ENCODE measurements around the gene STATH. TPM values are rescaled to one million over a fixed set of nuclear protein-coding genes. Genes with fewer than 3 reads are reported as not detected.

Gene STATH
- total RNA-seq, 1 experiment from 2014 or later, result not detected

- no peak for DNase-seq (ENCODE audit: low read depth, low spot score)
Measured at GRCh38 chr4:70000711-70001110, 4.9 kb downstream of the STATH start.

DNA sequence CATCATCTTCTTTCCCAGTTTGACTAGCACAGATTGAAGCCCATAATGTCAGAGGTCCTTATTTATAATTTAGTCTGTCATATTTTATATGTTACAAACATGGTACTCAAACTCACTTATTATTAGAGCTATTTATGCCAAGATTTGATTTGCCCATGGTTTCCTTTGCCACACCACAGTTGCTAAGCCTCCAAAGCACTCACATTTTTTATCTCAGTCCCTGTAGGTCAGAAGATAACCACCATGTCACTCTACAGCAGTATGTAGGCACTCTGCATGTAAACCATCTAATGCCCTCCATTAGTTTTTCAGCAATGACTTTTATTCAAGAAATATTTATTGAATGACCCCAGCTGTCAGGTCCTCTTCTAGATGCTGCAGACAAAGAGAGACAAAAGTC is 6.7 kb downstream of the STATH start:
- no peak overlapping the region for H3K27ac ChIP-seq (ENCODE audit: low read depth, low read length)
- no peaks in the 10 kb centered on the region for H3K36me3 ChIP-seq (ENCODE audit: control insufficient read depth in 1 of 2, insufficient read depth in 2 of 2, low read length in 2 of 2)
- ChIA-PET CTCF (no interaction called here), POLR2A (no interaction called here), RAD21 (ENCODE audit: low non-redundant PET in 1 of 2, low total read pairs in 2 of 2, uncharacterized antibody in 2 of 2, unreplicated experiment in 2 of 2) (no interaction called here)
- H2AFZ ChIP-seq (ENCODE audit: low read depth, low read length, poor library complexity, severe bottlenecking), result no peak overlapping the region
- H3K9me3 ChIP-seq (ENCODE audit: control insufficient read depth in 1 of 2, insufficient read depth in 1 of 2, low read depth in 1 of 2, low read length in 2 of 2), result no peaks in the 10 kb centered on the region
- no peaks in the 10 kb centered on the region for H3K79me2 ChIP-seq (ENCODE audit: insufficient read depth, low read length)
- H3K9me2 ChIP-seq (ENCODE audit: insufficient read depth), result no peaks in the 10 kb centered on the region
- H3K4me2 ChIP-seq (ENCODE audit: low read length), result no peak overlapping the region
- BruUV-seq (replicated peaks), result no TSS peak
- H4K20me1 ChIP-seq (ENCODE audit: insufficient read depth), result no peaks in the 10 kb centered on the region
- ATAC-seq (no peak), DNase-seq (ENCODE audit: low read depth, low spot score) (no peak)
- no peak for TF ChIP-seq ZFX (IDR thresholded peaks at IDR 0.05)
- TF ChIP-seq POLR2A (IDR thresholded peaks at IDR 0.05; ENCODE audit: borderline replicate concordance, extremely low read depth, insufficient read depth, insufficient read length), result no peak
- TF ChIP-seq TCF7L2 (IDR thresholded peaks at IDR 0.05; ENCODE audit: borderline replicate concordance, extremely low read depth, insufficient read depth, insufficient read length), result no peak
- TF ChIP-seq, protein P1, sequence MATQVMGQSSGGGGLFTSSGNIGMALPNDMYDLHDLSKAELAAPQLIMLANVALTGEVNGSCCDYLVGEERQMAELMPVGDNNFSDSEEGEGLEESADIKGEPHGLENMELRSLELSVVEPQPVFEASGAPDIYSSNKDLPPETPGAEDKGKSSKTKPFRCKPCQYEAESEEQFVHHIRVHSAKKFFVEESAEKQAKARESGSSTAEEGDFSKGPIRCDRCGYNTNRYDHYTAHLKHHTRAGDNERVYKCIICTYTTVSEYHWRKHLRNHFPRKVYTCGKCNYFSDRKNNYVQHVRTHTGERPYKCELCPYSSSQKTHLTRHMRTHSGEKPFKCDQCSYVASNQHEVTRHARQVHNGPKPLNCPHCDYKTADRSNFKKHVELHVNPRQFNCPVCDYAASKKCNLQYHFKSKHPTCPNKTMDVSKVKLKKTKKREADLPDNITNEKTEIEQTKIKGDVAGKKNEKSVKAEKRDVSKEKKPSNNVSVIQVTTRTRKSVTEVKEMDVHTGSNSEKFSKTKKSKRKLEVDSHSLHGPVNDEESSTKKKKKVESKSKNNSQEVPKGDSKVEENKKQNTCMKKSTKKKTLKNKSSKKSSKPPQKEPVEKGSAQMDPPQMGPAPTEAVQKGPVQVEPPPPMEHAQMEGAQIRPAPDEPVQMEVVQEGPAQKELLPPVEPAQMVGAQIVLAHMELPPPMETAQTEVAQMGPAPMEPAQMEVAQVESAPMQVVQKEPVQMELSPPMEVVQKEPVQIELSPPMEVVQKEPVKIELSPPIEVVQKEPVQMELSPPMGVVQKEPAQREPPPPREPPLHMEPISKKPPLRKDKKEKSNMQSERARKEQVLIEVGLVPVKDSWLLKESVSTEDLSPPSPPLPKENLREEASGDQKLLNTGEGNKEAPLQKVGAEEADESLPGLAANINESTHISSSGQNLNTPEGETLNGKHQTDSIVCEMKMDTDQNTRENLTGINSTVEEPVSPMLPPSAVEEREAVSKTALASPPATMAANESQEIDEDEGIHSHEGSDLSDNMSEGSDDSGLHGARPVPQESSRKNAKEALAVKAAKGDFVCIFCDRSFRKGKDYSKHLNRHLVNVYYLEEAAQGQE (IDR thresholded peaks at IDR 0.05; ENCODE audit: low read depth), result no peak
- TF ChIP-seq, protein P2, sequence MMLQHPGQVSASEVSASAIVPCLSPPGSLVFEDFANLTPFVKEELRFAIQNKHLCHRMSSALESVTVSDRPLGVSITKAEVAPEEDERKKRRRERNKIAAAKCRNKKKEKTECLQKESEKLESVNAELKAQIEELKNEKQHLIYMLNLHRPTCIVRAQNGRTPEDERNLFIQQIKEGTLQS (IDR thresholded peaks at IDR 0.05), result no peak
- TF ChIP-seq ELF1 (IDR thresholded peaks at IDR 0.05; ENCODE audit: borderline replicate concordance, low read depth), result no peak
- no peak for TF ChIP-seq YY1 (IDR thresholded peaks at IDR 0.05; ENCODE audit: extremely low read depth, insufficient replicate concordance, low read depth, low read length)
- no peak for TF ChIP-seq ZNF274 (IDR thresholded peaks at IDR 0.05; ENCODE audit: low read depth, low read length)
- intact Hi-C loops (cut with micrococcal nuclease), result no loop called here
- H3K9ac ChIP-seq (ENCODE audit: low read length), result no peak overlapping the region
- no peaks in the 10 kb centered on the region for H3K4me1 ChIP-seq (ENCODE audit: control insufficient read depth in 1 of 2, insufficient read depth in 2 of 2, low read length in 2 of 2)
- no peak overlapping the region for H3K4me3 ChIP-seq (replicated peaks in 1 of 2; ENCODE audit: low read depth in 1 of 2, low read length in 2 of 2)
- H3K27me3 ChIP-seq (ENCODE audit: insufficient read depth, low read length), result no peaks in the 10 kb centered on the region

More at GRCh38 chr4:70000711-70001110, 4.9 kb downstream of the STATH start:
- no peak overlapping the region for H2AFZ ChIP-seq (ENCODE audit: low read depth, low read length, poor library complexity, severe bottlenecking)
- no TSS peak for BruUV-seq (replicated peaks)
- no peaks in the 10 kb centered on the region for H3K27me3 ChIP-seq (ENCODE audit: insufficient read depth, low read length)
- RAD21 ChIA-PET (ENCODE audit: low non-redundant PET in 1 of 2, low total read pairs in 2 of 2, uncharacterized antibody in 2 of 2, unreplicated experiment in 2 of 2), result no interaction called here
- no peak overlapping the region for H3K4me3 ChIP-seq (replicated peaks in 1 of 2; ENCODE audit: low read depth in 1 of 2, low read length in 2 of 2)
- H3K36me3 ChIP-seq (ENCODE audit: control insufficient read depth in 1 of 2, insufficient read depth in 2 of 2, low read length in 2 of 2), result no peaks in the 10 kb centered on the region
- H3K4me1 ChIP-seq (ENCODE audit: control insufficient read depth in 1 of 2, insufficient read depth in 2 of 2, low read length in 2 of 2), result no peaks in the 10 kb centered on the region
- TF ChIP-seq POLR2A (IDR thresholded peaks at IDR 0.05; ENCODE audit: borderline replicate concordance, extremely low read depth, insufficient read depth, insufficient read length), result no peak
- TF ChIP-seq, protein P3, sequence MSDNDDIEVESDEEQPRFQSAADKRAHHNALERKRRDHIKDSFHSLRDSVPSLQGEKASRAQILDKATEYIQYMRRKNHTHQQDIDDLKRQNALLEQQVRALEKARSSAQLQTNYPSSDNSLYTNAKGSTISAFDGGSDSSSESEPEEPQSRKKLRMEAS (IDR thresholded peaks at IDR 0.05), result no peak
- TF ChIP-seq, protein P4, sequence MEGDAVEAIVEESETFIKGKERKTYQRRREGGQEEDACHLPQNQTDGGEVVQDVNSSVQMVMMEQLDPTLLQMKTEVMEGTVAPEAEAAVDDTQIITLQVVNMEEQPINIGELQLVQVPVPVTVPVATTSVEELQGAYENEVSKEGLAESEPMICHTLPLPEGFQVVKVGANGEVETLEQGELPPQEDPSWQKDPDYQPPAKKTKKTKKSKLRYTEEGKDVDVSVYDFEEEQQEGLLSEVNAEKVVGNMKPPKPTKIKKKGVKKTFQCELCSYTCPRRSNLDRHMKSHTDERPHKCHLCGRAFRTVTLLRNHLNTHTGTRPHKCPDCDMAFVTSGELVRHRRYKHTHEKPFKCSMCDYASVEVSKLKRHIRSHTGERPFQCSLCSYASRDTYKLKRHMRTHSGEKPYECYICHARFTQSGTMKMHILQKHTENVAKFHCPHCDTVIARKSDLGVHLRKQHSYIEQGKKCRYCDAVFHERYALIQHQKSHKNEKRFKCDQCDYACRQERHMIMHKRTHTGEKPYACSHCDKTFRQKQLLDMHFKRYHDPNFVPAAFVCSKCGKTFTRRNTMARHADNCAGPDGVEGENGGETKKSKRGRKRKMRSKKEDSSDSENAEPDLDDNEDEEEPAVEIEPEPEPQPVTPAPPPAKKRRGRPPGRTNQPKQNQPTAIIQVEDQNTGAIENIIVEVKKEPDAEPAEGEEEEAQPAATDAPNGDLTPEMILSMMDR (IDR thresholded peaks at IDR 0.05 in 2 of 3, conservative IDR thresholded peaks at IDR 0.05 in 1 of 3; ENCODE audit: borderline replicate concordance in 1 of 3, insufficient read depth in 1 of 3, low read depth in 2 of 3, low read length in 2 of 3), result no peak
- no peak overlapping the region for H3K9ac ChIP-seq (ENCODE audit: low read length)
- H3K79me2 ChIP-seq (ENCODE audit: insufficient read depth, low read length), result no peaks in the 10 kb centered on the region
- no peaks in the 10 kb centered on the region for H4K20me1 ChIP-seq (ENCODE audit: insufficient read depth)
- no peak overlapping the region for H3K27ac ChIP-seq (ENCODE audit: low read depth, low read length)
- H3K9me2 ChIP-seq (ENCODE audit: insufficient read depth), result no peaks in the 10 kb centered on the region
- no peak for ATAC-seq
- CTCF ChIA-PET, result no interaction called here
- H3K4me2 ChIP-seq (ENCODE audit: low read length), result no peak overlapping the region
- intact Hi-C loops (cut with micrococcal nuclease), result no loop called here
- H3K9me3 ChIP-seq (ENCODE audit: control insufficient read depth in 1 of 2, insufficient read depth in 1 of 2, low read depth in 1 of 2, low read length in 2 of 2), result no peaks in the 10 kb centered on the region
- POLR2A ChIA-PET, result no interaction called here
